ENCODE data around the gene TARBP1. TPM values are rescaled to one million over a fixed set of nuclear protein-coding genes. Genes with fewer than 3 reads are reported as not detected.

Gene TARBP1
- total and polyA plus RNA-seq, 2 of the 13 experiments (the other 11 are each of a cell fraction or from before 2014, with no cell fraction given) = 37.7 to 67.0 TPM

GRCh38 chr1:234373064-234373958 lies 105.7 kb downstream of the TARBP1 start, which contains the start of gene COA6 (continued):
- TF ChIP-seq ELF4 (CRISPR knock-in tag; IDR thresholded peaks at IDR 0.05; ENCODE audit: borderline replicate concordance) (peak; percentile 91), ZNF333 (CRISPR knock-in tag; IDR thresholded peaks at IDR 0.05; ENCODE audit: borderline replicate concordance) (no peak), MED13 (CRISPR knock-in tag; IDR thresholded peaks at IDR 0.05) (peak; percentile 54; the same call in 1 of the 2 replicates), ZNF574 (CRISPR knock-in tag; IDR thresholded peaks at IDR 0.05) (peak; percentile 88), GRHL1 (CRISPR knock-in tag; conservative IDR thresholded peaks at IDR 0.05) (no peak), NONO (IDR thresholded peaks at IDR 0.05) (no peak), NONO (CRISPR knock-in tag; conservative IDR thresholded peaks at IDR 0.05) (peak; percentile 66; the same call in 1 of the 2 replicates), HNRNPLL (IDR thresholded peaks at IDR 0.05; ENCODE audit: low read depth, low read length, poor library complexity, severe bottlenecking) (peak; percentile 83), TGIF2 (CRISPR knock-in tag; IDR thresholded peaks at IDR 0.05) (0 out of 2 replicates have a peak, but pooled peaks have one; percentile 13), ARHGAP35 (CRISPR knock-in tag; IDR thresholded peaks at IDR 0.05; ENCODE audit: borderline replicate concordance) (peak; percentile 94), ZNF101 (CRISPR knock-in tag; IDR thresholded peaks at IDR 0.05; ENCODE audit: borderline replicate concordance, low read depth) (peak; percentile 76; the same call in 1 of the 2 replicates), ZNF879 (CRISPR knock-in tag; IDR thresholded peaks at IDR 0.05) (peak; percentile 40; the same call in 1 of the 2 replicates), SOX13 (IDR thresholded peaks at IDR 0.05) (no peak), SOX13 (CRISPR knock-in tag; conservative IDR thresholded peaks at IDR 0.05 in 1 of 2, IDR thresholded peaks at IDR 0.05 in 1 of 2) (peak in 1 of 2 experiments; percentile 11; a peak in 1 of 4 replicates), KIAA2018 (CRISPR knock-in tag; IDR thresholded peaks at IDR 0.05; ENCODE audit: borderline replicate concordance) (peak; percentile 37; the same call in 1 of the 2 replicates)
